Neural cell (in vitro differentiated cells): ENCODE measurements around the gene AGT.

ENCODE experiments used
- CTCF ChIP-seq: fragments of 450-650 bp; IDR thresholded peaks from 2 replicates; pipeline ENCODE4 v1.5.1; 2014; ENCODE audit warnings: antibody characterized with exemption, mild to moderate bottlenecking, moderate library complexity; ENCODE audit not compliant: poor library complexity, severe bottlenecking
- MXI1 ChIP-seq: fragments of 450-650 bp; conservative IDR thresholded peaks from 2 replicates; pipeline ENCODE4 v1.6.1; 2014; ENCODE audit warnings: antibody characterized with exemption, mild to moderate bottlenecking; ENCODE audit not compliant: poor library complexity, severe bottlenecking
- POLR2AphosphoS5 ChIP-seq: IDR thresholded peaks from 2 replicates; pipeline ENCODE4 v1.6.1; 2012

DNA sequence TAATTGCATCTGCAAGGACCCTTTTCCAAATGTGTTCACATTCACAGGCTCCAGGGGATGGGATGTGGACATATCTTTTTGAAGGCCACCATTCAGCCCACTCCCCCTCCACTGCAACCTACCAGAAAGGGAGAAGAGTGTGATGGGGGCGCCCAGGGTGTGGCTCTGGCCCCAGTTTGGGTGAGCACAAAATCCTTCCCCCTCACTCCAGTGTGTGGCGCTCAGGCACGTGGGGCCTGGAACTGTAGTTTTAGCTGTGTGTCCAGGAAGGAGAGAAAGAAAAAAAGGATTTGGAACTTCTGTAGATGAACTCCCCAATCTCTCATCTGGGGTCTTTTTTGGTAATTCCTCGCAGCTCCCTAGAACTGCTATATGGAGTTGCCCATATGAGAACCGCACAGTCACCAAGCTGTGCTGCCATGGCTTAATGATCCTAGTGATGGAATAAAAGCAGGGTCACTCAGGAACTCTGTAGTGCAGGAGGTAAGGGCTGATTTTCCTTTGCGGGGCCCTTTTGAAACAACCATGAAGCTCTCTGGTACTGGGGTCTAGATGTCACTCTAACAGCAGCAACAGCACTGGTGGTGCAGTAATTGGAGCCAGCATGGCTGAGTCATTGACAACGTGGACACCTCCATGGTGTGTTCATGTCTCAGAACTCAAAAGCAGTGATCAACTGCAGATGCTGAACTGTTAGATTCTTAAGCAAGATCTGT lies 17.0 kb downstream of the AGT start:
- TF ChIP-seq CTCF = no peak
- no peak for TF ChIP-seq MXI1
- TF ChIP-seq POLR2AphosphoS5 = no peak
